Measurements from ENCODE around the gene PSMD14. TPM values are rescaled to one million over a fixed set of nuclear protein-coding genes. Genes with fewer than 3 reads are reported as not detected.

Gene PSMD14
- total and polyA plus RNA-seq, 2 of the 13 experiments (the other 11 are each of a cell fraction or from before 2014, with no cell fraction given), result 60.6 to 149 TPM

GRCh38 chr2:161414042-161415033 lies 106.1 kb downstream of the PSMD14 start (continued):
- peak; percentile 74 for TF ChIP-seq ZNF605 (CRISPR knock-in tag; IDR thresholded peaks at IDR 0.05)
- TF ChIP-seq ZNF784 (CRISPR knock-in tag; IDR thresholded peaks at IDR 0.05; ENCODE audit: borderline replicate concordance), result peak; percentile 68; the same call in 1 of the 2 replicates
- TF ChIP-seq SMAD1 (CRISPR knock-in tag; IDR thresholded peaks at IDR 0.05; ENCODE audit: borderline replicate concordance, low read depth), result 0 out of 2 replicates have a peak, but pooled peaks have one; percentile 0
- peak; percentile 76; the same call in 1 of the 2 replicates for TF ChIP-seq ZNF230 (CRISPR knock-in tag; IDR thresholded peaks at IDR 0.05)
- TF ChIP-seq ETV5 (CRISPR knock-in tag; IDR thresholded peaks at IDR 0.05; ENCODE audit: borderline replicate concordance), result no peak
- no peak for TF ChIP-seq ZNF251 (CRISPR knock-in tag; IDR thresholded peaks at IDR 0.05)
- 0 out of 2 replicates have a peak, but pooled peaks have one; percentile 49 for TF ChIP-seq ZNF607 (CRISPR knock-in tag; IDR thresholded peaks at IDR 0.05; ENCODE audit: borderline replicate concordance)
- peak; percentile 88; the same call in 1 of the 2 replicates for TF ChIP-seq ZNF343 (CRISPR knock-in tag; IDR thresholded peaks at IDR 0.05)
- peak; percentile 94 for TF ChIP-seq ZNF547 (CRISPR knock-in tag; IDR thresholded peaks at IDR 0.05)
- peak; percentile 45; the same call in 1 of the 2 replicates for TF ChIP-seq SAFB2 (CRISPR knock-in tag; IDR thresholded peaks at IDR 0.05; ENCODE audit: borderline replicate concordance, low read depth)
- TF ChIP-seq ATF7 (IDR thresholded peaks at IDR 0.05), result no peak
- TF ChIP-seq ATF7 (CRISPR knock-in tag; IDR thresholded peaks at IDR 0.05), result 0 out of 2 replicates have a peak, but pooled peaks have one; percentile 22
- peak; percentile 28 for TF ChIP-seq DBP (CRISPR knock-in tag; IDR thresholded peaks at IDR 0.05; ENCODE audit: not compliant biosample characterization)
- TF ChIP-seq ZNF883 (CRISPR knock-in tag; IDR thresholded peaks at IDR 0.05; ENCODE audit: not compliant biosample characterization), result peak; percentile 52
- TF ChIP-seq ZNF510 (CRISPR knock-in tag; IDR thresholded peaks at IDR 0.05; ENCODE audit: low read depth), result peak; percentile 65; the same call in 1 of the 2 replicates
- peak; percentile 80 for TF ChIP-seq POGK (CRISPR knock-in tag; conservative IDR thresholded peaks at IDR 0.05)
- 0 out of 2 replicates have a peak, but pooled peaks have one; percentile 57 for TF ChIP-seq HNF1B (CRISPR knock-in tag; IDR thresholded peaks at IDR 0.05)
- no peak for TF ChIP-seq LBX2 (CRISPR knock-in tag; IDR thresholded peaks at IDR 0.05; ENCODE audit: borderline replicate concordance)
- TF ChIP-seq ZNF644 (CRISPR knock-in tag; IDR thresholded peaks at IDR 0.05; ENCODE audit: low read depth), result peak; percentile 43; the same call in 1 of the 2 replicates
- TF ChIP-seq PRMT3 (CRISPR knock-in tag; IDR thresholded peaks at IDR 0.05; ENCODE audit: borderline replicate concordance, low read depth), result no peak
- peak; percentile 39 for TF ChIP-seq KMT2B (CRISPR knock-in tag; IDR thresholded peaks at IDR 0.05)
- TF ChIP-seq ZNF274 (CRISPR knock-in tag; IDR thresholded peaks at IDR 0.05), result peak; percentile 86
- peak; percentile 57; the same call in 1 of the 2 replicates for TF ChIP-seq ZNF768 (CRISPR knock-in tag; IDR thresholded peaks at IDR 0.05)

All from HepG2 (cell line).